SK-N-MC (cell line): ENCODE data around the gene ZDHHC14.

ENCODE experiments used
- EZH2 ChIP-seq: fragments of 200-600 bp; sonication (generic); IDR thresholded peaks from one replicate; pipeline ENCODE4 v1.6.1; 2017; ENCODE audit warnings: antibody characterized with exemption
- FOXP2 ChIP-seq: optimal IDR thresholded peaks from 2 replicates; pipeline ENCODE3; 2011; ENCODE audit warnings: mild to moderate bottlenecking, moderate library complexity; ENCODE audit not compliant: insufficient read depth; ENCODE audit errors: extremely low read length, control extremely low read depth
- POLR2AphosphoS5 ChIP-seq: IDR thresholded peaks from 2 replicates; pipeline ENCODE4 v1.6.1; 2012; ENCODE audit warnings: mild to moderate bottlenecking, low read depth, low read length, borderline replicate concordance

- TF ChIP-seq POLR2AphosphoS5: no peak
- no peak for TF ChIP-seq EZH2
- TF ChIP-seq FOXP2: no peak
Measured at GRCh38 chr6:157653521-157653920, 272.5 kb downstream of the ZDHHC14 start.
